Endothelial cell (in vitro differentiated cells): ENCODE measurements around the gene AGBL4. TPM values are rescaled to one million over a fixed set of nuclear protein-coding genes. Genes with fewer than 3 reads are reported as not detected.

ENCODE experiments used
- DNase-seq: peaks from one replicate; pipeline ENCODE4 v3.0.0; 2021; ENCODE audit warnings: low spot score
- H3K27ac Mint-ChIP-seq: one replicate; pipeline ENCODE4 v1.8.0; 2021; ENCODE audit warnings: mixed read lengths, inconsistent platforms; ENCODE audit not compliant: unreplicated experiment
- H3K27me3 Mint-ChIP-seq: one replicate; pipeline ENCODE4 v1.8.0; 2021; ENCODE audit warnings: mild to moderate bottlenecking, moderate library complexity, mixed read lengths, inconsistent platforms; ENCODE audit not compliant: unreplicated experiment
- H3K36me3 Mint-ChIP-seq: one replicate; pipeline ENCODE4 v1.8.0; 2021; ENCODE audit warnings: mild to moderate bottlenecking, low read depth, mixed read lengths, inconsistent platforms; ENCODE audit not compliant: unreplicated experiment
- H3K4me1 Mint-ChIP-seq: one replicate; pipeline ENCODE4 v1.8.0; 2021; ENCODE audit warnings: mild to moderate bottlenecking, mixed read lengths, inconsistent platforms; ENCODE audit not compliant: unreplicated experiment
- H3K4me3 Mint-ChIP-seq: one replicate; pipeline ENCODE4 v1.8.0; 2021; ENCODE audit warnings: mild to moderate bottlenecking, mixed read lengths, inconsistent platforms; ENCODE audit not compliant: unreplicated experiment
- H3K9me3 Mint-ChIP-seq: one replicate; pipeline ENCODE4 v1.8.0; 2021; ENCODE audit warnings: mixed read lengths, inconsistent platforms; ENCODE audit not compliant: unreplicated experiment
- total RNA-seq: library from RNA; stranded (reverse); fragmentation: NEBNext Ultra II Directional; extraction: Animal tissue kit (Norgen Biotek cat#: 25700); gene quantifications from one replicate; pipeline ENCODE4 v1.2.1, GENCODE V29; 2021; ENCODE audit not compliant: unreplicated experiment
- TF ChIP-seq, protein P1 (sequence below): fragments of 200-600 bp; sonication (generic); IDR thresholded peaks from one replicate; pipeline ENCODE4 v1.5.0; 2021; ENCODE audit warnings: antibody characterized with exemption; ENCODE audit not compliant: unreplicated experiment

Gene AGBL4
- total RNA-seq, 1 donor from 2014 or later, result 0.51 TPM

DNA sequence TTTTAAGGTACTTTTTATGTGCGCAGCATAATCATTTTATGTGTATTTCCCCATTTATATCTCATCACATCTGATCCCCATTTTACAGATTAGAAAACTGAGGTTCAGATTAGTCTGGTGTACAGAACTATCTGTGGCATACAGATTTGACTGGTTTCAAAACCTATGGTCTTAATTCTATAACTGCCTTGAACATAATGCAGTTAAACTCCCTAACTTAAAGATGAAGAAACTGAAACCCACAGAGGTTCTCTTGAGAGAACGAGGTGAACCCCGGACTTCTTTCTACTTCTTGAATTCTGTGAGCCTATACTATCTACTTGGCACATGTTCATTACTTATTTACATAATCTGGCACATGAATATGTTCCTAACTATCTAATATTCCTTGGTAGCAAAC lies 479.1 kb downstream of the AGBL4 start:
- TF ChIP-seq, protein P1, sequence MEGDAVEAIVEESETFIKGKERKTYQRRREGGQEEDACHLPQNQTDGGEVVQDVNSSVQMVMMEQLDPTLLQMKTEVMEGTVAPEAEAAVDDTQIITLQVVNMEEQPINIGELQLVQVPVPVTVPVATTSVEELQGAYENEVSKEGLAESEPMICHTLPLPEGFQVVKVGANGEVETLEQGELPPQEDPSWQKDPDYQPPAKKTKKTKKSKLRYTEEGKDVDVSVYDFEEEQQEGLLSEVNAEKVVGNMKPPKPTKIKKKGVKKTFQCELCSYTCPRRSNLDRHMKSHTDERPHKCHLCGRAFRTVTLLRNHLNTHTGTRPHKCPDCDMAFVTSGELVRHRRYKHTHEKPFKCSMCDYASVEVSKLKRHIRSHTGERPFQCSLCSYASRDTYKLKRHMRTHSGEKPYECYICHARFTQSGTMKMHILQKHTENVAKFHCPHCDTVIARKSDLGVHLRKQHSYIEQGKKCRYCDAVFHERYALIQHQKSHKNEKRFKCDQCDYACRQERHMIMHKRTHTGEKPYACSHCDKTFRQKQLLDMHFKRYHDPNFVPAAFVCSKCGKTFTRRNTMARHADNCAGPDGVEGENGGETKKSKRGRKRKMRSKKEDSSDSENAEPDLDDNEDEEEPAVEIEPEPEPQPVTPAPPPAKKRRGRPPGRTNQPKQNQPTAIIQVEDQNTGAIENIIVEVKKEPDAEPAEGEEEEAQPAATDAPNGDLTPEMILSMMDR, result no peak
- DNase-seq, result no peak
- Mint-ChIP-seq H3K27ac (no peak overlapping the region), H3K4me1 (no peaks in the 10 kb centered on the region), H3K27me3 (no peaks in the 10 kb centered on the region), H3K36me3 (peaks cover 4% of the 10 kb centered on the region), H3K4me3 (no peak overlapping the region), H3K9me3 (peaks cover 16% of the 10 kb centered on the region)

DNA sequence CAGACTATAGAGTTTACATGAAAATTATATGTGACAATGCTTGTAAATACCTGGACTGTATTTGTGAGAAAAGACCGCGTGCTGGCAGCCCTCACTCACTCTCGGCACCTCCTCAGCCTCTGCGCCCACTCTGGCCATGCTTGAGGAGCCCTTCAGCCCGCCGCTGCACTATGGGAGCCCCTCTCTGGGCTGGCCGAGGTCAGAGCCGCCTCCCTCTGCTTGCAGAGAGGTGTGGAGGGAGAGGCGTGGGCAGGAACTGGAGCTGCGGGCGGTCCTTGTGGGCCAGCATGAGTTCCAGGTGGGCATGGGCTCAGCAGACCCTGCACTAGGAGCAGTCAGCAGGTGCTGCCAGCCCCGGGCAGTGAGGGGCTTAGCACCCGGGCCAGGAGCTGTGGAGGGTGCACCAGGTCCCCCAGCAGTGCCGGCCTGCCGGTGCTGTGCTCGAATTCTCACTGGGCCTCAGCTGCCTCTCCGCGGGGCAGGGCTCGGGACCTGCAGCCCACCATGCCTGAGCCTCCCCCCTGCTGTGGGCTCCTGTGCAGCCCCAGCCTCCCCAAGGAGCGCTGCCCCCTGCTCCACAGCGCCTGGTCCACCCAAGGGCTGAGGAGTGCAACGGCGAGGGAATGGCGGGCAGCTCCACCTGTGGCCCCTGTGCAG lies 482.5 kb downstream of the AGBL4 start:
- no peaks in the 10 kb centered on the region for H3K4me1 Mint-ChIP-seq
- no peaks in the 10 kb centered on the region for H3K27me3 Mint-ChIP-seq
- H3K36me3 Mint-ChIP-seq, result peaks cover 4% of the 10 kb centered on the region
- peaks cover 21% of the 10 kb centered on the region for H3K9me3 Mint-ChIP-seq
- TF ChIP-seq, protein P1, result no peak
- no peak for DNase-seq
- H3K4me3 Mint-ChIP-seq, result no peak overlapping the region
- H3K27ac Mint-ChIP-seq, result no peak overlapping the region

DNA sequence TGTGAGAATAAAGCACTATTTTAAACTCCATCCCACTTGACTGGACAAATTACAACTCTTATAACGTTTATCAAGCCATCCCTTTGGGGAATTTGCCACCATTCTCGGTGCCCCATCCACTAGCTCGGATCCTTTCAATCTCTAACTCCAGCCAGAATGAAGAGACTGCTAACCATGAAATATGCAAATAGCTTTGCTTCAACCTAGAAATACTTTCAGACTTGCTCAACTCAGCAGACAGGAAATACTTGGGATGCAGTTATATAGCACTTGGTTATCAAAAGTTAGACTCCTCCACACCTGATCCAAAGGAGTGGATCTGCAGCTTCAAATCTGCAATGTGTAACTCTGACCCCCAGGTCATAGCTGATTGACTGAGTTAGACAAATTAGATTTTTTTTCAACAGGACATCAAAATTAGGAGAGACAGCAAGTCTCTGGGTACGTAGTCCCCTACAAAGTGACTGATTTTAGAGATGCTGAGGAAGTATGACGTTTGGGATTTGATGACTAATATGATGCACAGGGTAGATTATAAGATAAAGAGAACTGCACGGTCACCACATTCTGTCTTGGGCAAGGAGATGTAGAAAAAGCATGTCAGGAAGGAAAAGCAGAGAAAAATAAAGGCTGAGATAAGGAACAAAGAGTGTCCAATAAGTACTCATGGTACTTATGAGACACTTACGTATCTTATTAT lies 496.0 kb downstream of the AGBL4 start:
- H3K9me3 Mint-ChIP-seq, result peaks cover 12% of the 10 kb centered on the region
- no peak overlapping the region for H3K27ac Mint-ChIP-seq
- H3K36me3 Mint-ChIP-seq, result no peaks in the 10 kb centered on the region
- no peak overlapping the region for H3K4me3 Mint-ChIP-seq
- H3K27me3 Mint-ChIP-seq, result no peaks in the 10 kb centered on the region
- TF ChIP-seq, protein P1, result no peak
- H3K4me1 Mint-ChIP-seq, result no peaks in the 10 kb centered on the region
- no peak for DNase-seq

DNA sequence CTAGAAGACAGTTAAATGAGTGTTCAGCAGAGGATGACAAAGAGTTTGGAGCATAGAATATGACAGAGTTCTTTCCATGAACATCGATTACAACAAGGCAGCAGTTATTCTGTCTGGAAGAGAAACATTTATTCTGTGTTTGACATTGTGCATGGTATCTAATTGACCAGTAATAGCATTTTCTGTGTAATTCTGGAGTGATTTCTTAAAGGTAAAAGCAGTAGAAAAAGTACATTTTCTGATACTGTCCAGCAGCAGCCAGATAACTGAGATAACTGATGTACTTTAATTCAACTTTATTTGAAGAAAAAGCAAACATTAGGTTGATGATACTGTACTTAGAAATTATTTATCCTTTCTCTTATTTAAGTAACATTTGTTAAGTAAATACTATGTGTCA lies 497.1 kb downstream of the AGBL4 start:
- Mint-ChIP-seq H3K27ac (no peak overlapping the region), H3K36me3 (no peaks in the 10 kb centered on the region), H3K27me3 (no peaks in the 10 kb centered on the region), H3K4me1 (no peaks in the 10 kb centered on the region), H3K4me3 (no peak overlapping the region), H3K9me3 (peaks cover 12% of the 10 kb centered on the region)
- no peak for DNase-seq
- TF ChIP-seq, protein P1, result no peak

DNA sequence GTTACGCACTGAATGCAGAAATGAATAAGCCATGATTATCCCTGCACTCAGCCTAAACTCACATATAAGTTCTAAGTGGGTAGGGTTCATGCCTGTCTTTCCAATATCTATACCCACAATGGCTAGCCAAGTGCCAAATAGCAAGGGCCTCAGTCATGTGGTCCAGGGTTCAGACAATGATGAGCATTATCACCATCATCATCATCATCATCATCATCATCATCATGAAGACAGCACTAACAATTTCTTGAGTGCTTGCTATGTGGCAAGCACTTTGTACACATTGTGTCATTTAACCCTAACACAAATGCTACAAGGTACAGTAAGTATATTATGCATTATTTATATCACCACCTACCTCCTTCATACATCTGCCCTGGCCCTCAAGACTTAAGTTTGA lies 500.0 kb downstream of the AGBL4 start:
- no peak overlapping the region for H3K27ac Mint-ChIP-seq
- H3K36me3 Mint-ChIP-seq, result no peaks in the 10 kb centered on the region
- no peaks in the 10 kb centered on the region for H3K27me3 Mint-ChIP-seq
- no peak for DNase-seq
- peaks cover 12% of the 10 kb centered on the region for H3K9me3 Mint-ChIP-seq
- H3K4me1 Mint-ChIP-seq, result no peaks in the 10 kb centered on the region
- H3K4me3 Mint-ChIP-seq, result no peak overlapping the region
- TF ChIP-seq, protein P1, result no peak
